Measurements from ENCODE around the gene ATP6V1C2.

Gene ATP6V1C2

DNA sequence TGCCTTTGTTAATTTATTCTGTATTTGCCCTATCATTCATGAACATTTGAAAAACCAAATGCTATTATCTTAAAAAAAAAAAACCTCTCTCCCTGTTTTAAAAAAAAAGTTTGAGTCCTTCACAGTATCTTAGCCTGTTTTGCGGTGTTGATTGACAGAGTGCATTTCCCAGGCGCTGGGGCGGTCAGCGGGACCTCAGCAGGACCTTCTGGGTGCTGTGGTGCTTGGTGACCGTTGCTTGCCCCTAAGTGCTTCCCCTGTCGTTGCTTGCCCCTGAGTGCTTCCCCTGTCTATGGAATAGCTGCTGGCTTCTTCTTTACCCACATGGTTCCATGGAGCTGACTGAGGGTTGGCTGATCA lies 12.1 kb downstream of the ATP6V1C2 start:
- DNase-seq (ENCODE audit: low read depth): no peak

DNA sequence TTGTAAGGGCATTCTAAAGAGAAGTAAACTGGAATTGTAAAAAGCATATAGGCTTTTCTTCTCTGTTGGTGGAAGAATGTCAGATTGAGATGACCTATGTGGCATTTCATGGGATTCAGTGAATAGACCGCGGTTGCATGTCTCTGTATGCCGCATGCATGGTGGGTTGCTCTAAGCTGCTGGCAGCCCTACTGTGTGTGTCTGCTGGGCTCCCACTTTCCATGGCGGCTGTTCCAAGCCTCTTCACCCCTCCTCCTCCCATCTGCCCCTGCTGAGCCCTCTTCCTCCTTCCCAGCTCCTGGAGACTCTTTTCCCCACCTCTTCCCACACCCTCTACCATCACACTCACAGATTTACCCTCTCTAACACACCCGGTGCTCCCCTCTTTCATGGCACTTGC lies 12.6 kb downstream of the ATP6V1C2 start:
- no peak for DNase-seq (ENCODE audit: low read depth)

DNA sequence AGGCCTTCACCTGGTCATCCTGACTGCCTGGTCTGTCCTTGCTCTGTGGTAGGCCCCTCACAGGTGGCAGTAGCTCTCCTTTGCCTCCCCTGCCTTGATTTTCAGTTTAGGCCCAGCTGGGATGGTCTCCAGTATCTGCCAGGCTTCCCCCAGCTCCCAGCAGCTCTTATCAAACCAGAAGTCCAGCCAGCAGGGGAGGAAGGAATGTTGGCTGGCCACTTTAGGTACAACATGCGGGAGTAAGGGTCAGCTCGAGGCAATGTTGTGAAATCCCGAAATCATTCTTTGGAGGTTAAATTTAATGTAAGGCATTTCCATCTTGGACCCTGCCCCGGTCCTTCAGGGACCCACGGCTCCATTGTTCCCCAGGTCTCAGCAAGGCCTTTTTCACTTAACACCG lies 16.8 kb downstream of the ATP6V1C2 start:
- DNase-seq (ENCODE audit: low read depth): no peak

DNA sequence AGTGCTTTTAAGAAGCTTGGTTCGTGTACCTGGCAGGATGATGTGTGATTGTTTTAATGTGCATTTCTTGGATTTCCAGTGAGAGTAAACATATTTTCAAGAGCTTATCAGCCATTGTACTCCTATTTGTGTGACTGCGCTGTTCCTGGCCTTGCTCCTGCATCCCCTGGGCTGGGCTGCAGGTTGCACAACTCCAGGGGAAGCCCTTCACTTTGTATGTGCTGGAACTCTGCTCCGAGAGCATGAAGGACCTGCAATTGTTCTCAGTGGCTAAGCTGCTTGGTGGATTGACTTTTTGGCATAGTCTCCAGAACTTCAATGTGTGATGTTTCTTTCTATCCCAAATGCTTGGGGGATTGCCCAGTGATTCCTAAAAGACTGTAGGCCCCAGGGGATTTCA lies 18.8 kb downstream of the ATP6V1C2 start:
- no peak for DNase-seq (ENCODE audit: low read depth)

DNA sequence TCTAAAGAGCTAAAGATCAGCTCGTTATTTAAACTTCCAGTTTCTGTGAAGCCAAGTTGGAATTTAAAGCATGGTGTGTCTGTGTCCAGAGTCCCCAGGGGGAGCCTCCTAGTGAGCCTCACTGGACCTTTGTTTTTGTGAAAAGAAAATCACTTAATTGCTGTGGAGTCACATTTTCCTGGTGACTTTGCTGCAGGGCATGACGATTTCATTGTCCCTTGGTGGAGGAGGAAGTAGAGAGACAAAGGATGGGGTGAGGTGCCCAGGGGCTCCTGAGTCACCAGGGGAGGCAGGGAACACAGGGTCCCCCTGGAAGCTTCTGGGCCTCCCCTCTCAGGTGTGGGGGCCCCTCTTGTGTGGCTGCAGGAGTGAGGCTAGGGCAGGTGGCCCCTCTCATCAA lies 19.7 kb downstream of the ATP6V1C2 start:
- DNase-seq (ENCODE audit: low read depth): no peak

DNA sequence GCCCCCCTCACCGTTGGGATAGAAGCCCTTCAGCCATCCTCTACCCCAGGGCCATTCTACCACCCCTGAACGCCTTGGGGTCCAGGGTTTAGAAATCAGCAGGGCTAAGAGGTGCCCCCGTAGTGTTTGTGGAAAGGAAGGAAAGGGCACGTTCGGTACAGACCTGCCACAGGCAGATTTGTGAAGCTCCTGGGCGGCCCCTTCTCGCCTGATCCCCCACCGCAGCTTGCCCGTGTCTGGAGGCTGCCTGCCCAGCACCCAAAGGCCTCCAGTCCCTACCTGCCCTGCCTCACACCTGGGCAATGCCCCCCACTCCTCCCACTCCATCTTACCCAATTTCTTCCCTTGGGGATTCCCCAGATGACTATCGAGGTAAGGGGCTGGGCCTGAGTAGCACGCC lies 21.2 kb downstream of the ATP6V1C2 start:
- no peak for DNase-seq (ENCODE audit: low read depth)

DNA sequence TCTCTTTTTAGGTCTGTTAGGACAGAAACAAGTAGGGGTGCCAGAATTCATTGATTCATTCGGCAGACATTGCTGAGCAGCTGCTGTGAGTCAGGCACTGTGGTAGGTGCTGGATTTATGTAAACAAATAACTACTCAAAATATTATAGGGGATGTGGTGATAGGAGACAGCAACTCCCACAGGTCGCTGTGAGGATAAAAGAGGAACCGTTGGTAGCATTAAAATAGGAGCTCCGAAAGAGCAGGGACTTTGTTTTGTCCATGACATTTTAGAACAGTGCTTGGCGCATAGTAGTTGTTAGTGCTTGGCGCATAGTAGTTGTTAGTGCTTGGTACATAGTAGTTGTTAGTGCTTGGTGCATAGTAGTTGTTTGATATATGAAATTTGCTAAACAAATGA lies 29.2 kb downstream of the ATP6V1C2 start:
- no peak for DNase-seq (ENCODE audit: low read depth)

DNA sequence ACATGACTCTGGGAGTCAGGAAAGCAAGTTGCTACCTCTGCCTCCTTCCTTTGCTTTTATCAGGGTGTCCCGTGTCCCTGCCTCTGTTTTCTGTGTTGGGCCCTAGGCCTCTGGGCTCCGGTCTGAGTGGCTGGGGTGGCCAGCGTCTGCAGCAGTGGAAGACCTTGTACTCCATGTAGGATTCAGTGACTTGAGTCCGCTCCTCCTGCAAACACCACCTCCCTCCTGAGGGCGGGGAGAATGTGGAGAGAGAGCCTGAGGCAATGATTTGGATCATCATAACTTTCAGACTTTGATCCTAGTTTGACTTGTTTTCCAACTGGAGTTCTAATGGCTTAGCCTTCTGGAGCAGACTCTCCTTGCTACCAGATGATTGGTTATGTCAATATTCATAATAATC lies 30.8 kb downstream of the ATP6V1C2 start:
- DNase-seq (ENCODE audit: low read depth): no peak

DNA sequence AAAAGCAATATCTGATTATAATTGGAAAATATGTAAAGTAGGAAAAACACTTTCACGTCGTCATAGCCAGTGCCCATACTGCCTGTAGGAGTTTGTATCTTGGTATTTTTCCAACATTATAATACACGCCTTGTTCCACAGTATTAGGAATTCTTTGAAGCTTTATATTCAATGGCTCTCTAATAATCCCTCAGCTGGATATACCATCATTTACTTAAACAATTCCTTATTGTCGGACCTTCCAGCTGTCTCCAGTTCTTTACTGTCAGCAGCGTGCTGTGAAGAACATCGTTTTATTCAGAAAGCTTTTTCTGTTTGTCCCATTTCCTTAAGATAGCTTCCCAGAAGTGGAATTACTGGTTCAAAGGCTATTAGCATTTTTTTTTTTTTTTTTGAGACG lies 31.7 kb downstream of the ATP6V1C2 start:
- DNase-seq (ENCODE audit: low read depth): no peak

DNA sequence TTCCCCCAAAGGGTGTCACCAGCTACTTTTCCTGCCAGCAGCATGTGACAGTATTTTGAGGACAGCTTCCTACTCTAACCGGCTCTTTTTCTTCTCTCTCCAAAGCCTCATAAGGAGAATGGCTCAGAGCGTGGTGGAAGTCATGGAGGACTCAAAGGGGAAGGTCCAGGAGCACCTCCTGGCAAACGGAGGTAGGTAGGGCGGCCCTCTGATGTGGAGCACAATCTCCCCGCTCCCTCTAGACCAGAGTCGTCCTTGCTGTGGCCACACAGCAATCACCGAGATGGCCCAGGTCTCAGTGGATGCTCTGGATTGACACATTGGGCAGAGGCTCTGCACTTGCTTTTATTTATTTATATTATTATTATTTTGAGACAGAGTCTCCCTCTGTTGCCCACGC lies 32.4 kb downstream of the ATP6V1C2 start:
- no peak for DNase-seq (ENCODE audit: low read depth)

DNA sequence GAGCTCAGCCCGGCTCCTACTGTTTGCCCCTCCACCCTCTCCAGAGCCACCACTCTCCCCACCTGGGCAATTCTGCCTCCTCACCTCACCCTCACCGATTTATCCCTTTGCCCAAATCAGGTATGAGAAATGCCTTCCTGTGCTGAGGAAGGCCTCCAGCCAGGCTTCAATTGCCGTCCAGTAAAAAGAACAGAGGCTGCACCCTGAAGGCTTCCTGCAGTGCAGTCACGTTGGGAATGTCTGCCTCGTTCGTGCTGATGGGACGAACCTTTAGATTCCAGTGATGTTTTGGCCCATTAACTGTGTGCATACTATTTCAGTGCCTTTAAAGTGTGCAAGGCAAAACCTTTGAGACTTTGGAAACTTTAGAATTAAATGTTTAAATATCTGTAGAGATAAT lies 34.2 kb downstream of the ATP6V1C2 start:
- DNase-seq (ENCODE audit: low read depth): no peak

DNA sequence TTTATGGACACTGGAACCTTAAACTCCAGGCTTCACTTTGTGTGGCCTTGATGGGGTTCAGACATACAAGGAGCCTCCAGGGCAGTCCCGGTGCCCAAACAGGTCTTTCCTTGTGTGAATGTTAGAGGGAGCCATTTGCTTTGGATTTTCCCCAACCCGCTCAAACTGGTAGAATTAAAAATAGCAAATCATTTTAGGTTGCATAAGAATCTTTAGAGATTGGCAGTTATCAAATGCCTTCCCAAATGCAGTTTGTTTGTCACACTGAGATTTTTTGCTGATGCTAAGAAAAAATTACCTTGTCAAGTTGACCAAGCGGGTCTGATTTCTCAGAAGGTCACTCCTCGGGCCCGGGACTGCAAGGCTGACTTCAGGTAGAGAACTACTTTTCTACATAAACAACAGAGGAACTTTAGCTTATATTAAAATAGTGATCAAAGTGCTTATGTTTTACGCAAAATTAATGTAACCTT lies 36.4 kb downstream of the ATP6V1C2 start:
- DNase-seq (ENCODE audit: low read depth): no peak

DNA sequence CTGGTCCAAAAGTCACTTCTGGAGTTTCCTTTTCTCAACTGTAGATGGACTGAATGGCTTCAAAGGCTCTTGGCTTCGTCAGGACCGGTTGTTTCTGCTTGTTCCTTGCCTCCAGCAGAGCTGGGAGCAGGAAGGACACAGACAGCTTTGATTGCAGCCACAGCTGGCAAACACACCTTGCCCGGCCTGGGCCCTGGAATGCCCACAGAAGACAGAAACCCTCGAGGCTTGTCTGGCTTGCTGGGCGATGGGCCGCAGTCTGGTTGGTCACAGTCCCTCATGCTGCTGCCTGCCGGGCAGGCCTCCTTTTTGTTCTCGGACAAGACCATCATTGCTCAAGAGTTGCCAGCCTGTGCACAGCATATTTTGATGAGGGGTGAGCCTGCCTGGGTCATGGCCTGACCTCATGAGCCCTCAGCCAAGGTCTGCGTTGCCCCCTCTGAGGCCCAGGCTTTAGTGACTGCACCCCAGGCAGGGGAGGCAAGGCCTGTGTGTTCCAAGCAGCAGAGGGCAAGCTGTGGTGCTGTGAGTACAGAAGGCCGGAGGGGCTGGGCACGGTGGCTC lies 37.8 kb downstream of the ATP6V1C2 start:
- no peak for DNase-seq (ENCODE audit: low read depth)

DNA sequence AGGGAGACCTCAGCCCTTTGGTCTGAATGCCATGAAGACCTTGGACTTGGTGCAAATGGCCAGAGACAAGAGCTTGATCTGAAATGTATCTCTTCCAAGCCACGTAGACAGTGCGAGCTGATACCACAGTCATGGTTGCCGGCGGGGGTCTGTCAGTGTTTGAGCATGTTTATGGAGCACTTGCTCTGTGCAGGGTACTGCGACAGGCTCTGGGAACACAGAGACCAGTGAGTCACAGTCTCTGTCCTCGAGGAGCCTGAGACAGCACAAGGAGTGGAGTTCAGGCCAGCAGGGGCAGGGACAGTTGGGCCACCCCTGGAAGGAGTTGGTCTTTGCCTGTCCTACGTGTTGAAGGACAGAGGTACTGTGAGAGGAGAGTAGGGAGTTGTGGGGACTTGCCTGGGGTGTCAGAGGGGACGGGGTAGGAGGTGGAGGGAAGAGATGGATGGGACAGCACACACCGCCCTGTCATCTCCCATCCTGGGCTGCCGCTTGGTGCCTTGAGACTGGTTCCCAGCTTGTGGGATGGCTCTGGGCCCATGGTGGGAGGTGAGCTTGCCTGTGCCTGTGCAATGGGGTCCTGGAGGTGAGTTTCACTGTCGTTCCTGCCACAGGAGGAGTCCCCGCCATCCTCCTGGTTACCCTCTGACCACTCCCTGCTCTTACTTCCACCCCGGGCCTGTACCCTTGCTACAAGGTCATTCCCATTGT lies 39.5 kb downstream of the ATP6V1C2 start:
- no peak for DNase-seq (ENCODE audit: low read depth)

DNA sequence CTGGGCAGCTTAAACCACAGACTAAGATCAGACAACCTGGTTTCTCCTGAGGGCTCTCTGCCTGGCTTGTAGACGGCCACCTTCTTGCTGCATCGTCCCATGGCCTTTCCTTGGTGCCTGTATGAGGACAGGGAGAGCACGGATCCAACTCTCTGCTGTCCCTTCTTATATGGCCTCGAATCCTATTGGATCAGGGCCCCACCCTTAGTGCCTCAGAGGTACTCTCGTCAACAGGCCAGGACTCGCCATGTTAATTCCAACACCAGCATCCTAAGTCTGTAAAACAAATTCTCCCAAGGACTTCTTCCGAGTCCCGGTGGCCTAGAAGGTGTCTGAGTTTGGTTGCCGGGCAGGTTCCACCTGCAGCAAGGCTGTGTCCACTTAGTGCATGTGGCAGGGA lies 40.2 kb downstream of the ATP6V1C2 start:
- DNase-seq (ENCODE audit: low read depth): no peak

DNA sequence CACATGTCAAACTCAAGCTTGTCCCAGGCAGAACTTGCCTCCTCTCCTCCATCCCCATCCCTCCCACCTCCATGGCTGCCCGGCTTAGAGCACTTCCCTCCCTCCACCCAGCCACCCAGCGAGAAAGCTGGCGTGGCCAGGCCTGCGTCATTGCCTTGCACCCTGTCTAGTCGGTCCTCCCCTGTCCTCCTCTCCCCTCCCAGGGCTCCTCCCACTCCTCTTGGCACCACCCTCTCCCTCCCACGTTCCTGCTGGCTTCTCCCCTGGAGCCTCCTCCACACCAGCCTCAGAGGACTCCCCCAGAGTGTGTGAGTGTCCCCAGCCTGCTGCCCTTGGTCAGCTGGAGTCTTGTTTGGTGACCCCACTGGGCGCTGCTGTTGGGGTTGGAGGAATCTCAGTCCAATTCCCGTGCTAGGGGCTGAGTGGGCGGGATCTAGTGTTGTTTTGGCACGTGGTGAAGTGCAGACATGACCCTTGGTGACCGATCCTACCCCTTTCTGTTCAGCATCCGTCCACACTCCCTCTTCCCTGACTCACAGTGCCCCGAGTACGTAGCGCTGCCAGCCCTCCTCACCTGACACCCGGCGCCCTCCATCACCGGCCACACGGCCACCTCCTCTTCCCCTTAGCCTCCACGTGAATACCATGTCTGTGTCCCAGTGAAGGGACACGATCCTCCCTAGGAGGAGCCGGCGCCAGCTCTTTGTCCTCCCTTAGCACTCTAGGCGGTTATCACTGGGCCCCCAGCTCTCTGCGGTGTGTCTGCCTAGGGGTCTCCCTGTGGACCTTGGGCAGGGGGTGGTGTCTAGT lies 41.4 kb downstream of the ATP6V1C2 start:
- DNase-seq (ENCODE audit: low read depth): no peak

DNA sequence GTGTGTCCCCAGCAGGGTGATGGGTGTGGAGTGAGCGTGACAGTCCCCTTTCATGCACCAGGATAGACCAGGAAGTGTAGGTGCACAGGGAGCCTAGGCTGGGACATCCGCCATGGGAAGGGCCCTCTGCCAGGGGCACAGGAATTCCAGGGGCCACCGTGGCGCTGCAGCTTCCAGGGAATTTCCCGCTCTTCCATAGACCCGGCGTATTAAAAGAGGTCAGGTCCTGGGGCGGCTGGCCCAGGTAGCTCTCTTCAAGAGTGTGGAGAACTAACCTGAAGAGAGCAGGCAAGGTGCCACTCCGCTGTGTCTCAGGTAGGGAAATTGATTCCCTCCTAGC lies 42.0 kb downstream of the ATP6V1C2 start:
- DNase-seq (ENCODE audit: low read depth): no peak

DNA sequence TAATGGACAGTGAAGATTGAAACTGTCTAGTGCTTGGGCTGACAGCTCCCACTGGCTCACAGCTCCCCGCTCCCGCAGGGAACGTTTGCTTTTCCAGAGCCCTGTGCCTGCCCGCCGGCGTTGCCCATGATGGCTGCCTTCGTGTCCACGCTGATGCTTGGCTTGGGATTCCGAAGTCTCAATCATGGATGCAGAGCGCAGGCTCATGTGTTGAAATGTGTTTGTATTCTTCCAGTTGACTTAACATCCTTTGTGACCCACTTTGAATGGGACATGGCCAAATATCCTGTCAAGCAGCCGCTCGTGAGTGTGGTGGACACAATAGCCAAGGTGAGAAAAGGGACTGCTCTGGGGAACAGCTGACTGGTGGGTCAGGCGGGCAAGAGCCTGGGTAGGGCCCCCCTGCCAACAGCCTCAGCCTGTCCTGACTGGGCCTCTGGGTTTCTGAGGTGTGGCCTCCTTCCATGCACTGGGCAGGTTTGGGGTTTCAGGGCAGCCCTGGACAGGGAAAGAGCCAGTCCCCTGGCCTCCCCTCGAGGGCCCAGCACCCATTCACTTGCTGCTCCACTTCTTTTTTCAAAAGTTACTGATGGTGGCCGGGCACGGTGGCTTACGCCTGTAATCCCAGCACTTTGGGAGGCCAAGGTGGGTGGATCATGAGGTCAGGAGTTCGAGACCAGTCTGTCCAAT lies 42.8 kb downstream of the ATP6V1C2 start:
- no peak for DNase-seq (ENCODE audit: low read depth)

DNA sequence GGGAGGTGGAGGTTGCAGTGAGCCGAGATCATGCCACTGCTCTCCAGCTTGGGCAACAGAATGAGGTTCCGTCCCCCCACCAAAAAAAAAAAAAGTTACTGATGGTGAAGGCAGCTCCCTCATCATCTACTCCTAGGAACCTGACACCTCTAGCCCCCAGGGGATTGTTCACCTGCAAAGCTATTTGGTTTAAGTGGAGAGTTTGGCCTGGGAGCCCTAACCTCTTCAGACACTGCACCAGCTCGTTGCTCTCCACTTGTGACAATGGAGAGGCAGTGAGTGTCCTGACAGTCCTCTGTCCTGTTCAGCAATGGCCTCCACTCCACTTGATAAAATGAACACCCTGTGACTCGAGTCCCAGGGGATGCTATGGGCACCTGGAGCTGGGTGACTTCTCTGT lies 43.5 kb downstream of the ATP6V1C2 start:
- no peak for DNase-seq (ENCODE audit: low read depth)

DNA sequence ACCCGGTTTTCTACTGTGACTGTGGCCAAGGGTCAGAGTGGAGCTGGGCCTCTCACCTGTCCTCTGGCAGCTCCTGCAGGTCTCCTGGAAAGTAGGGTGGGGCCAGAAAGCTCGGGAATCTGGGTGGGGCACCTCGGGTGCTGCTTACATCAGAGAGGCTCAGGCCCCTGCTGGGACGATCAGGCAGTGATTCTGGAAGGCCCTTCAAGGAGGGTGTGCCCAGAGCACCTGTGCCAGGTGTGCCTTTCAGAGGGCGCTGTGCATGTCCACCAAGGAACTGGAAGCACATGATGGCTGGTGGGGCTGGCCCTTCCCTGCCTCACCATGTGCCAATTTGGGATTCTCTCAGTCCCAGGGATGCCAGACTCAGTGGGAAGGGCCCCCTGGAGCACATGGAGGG lies 44.0 kb downstream of the ATP6V1C2 start:
- DNase-seq (ENCODE audit: low read depth): no peak

DNA sequence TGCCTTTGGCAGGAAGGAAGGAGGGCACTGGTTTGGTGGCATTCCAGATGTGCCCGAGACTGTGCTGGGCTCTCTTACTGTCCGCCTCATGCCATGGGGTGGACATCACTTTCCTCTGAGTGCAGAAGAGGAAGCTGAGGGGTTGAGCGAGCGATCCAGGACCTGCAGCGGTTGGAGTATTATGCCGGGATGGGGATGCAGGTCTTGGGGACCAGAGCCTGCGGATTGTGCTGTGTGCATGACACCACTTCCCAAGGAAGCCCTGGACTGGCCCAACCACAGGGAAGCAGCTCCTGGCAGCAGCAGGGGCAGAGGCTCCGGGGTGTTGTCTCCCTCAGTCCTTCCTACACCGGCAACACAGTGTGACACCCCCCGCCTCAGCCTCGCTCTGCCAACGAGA lies 44.5 kb downstream of the ATP6V1C2 start:
- no peak for DNase-seq (ENCODE audit: low read depth)

DNA sequence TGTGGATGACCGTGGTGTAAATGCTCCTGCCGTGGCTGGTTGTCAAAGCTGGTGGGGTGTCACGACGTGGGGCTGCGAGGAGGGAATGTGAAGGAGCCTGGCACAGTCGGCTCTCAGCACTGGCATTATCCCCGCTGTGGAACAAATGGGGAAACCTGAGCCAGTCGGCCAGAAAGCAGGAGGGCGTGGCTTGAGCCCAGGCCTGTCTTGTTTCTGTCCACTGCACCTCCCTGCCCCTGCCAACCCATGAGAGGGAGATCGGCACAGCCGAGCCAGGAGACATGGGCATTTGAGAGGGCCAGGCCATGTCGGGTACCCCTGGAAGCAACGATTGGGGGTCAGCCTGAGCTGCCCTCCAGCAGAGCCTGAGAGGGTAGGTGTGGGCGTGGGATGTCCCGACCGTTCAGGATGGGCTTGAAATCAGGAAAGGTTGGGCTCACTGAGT lies 46.7 kb downstream of the ATP6V1C2 start:
- no peak for DNase-seq (ENCODE audit: low read depth)
